ENCODE data around the gene DDX39B. TPM values are rescaled to one million over a fixed set of nuclear protein-coding genes. Genes with fewer than 3 reads are reported as not detected.

DDX39B gene
- total and polyA plus RNA-seq, 2 of the 4 experiments (the other 2 are of a cell fraction): 371 to 796 TPM

- dilution Hi-C loops (cut with HindIII; ENCODE audit: low sequenced_read_pairs, unreplicated experiment): no loop called here
- no TSS peak for BruUV-seq (replicated peaks)
- Histone ChIP-seq H3K79me1 (ENCODE audit: low read depth in 1 of 2, low read length in 2 of 2) (peaks cover 7 to 46% of the 10 kb centered on the region in 2 experiments; a peak in 3 of 4 replicates), H2BK120ac (ENCODE audit: low read depth, low read length) (peak within 1 kb of the TSS; percentile 52; the same call in 1 of the 2 replicates), H3K4me2 (ENCODE audit: low read depth, low read length) (peak within 1 kb of the TSS; percentile 91), H4K5ac (ENCODE audit: low read depth, low read length) (no peak within 1 kb of the TSS), H2AK5ac (ENCODE audit: low read depth, low read length) (peak within 1 kb of the TSS; percentile 48; the same call in 1 of the 2 replicates), H2BK20ac (ENCODE audit: low read depth, low read length) (no peak within 1 kb of the TSS), H3K14ac (replicated peaks; ENCODE audit: low read depth, low read length) (peak within 1 kb of the TSS; percentile 60), H2AFZ (replicated peaks; ENCODE audit: low read length, poor library complexity) (peak within 1 kb of the TSS; percentile 83), H3K4ac (ENCODE audit: low read depth, low read length) (peak within 1 kb of the TSS; percentile 60; the same call in 1 of the 2 replicates), H3K27me3 (ENCODE audit: control insufficient read depth, insufficient read depth, low read length) (no peaks in the 10 kb centered on the region), H2AK9ac (replicated peaks; ENCODE audit: low read depth, low read length, poor library complexity) (peak within 1 kb of the TSS; percentile 29), H4K8ac (ENCODE audit: low read depth in 2 of 2, low read length in 2 of 2) (no peak within 1 kb of the TSS; a peak in 1 of 4 replicates), H2BK15ac (ENCODE audit: low read depth, low read length) (peak within 1 kb of the TSS; percentile 20; the same call in 1 of the 3 replicates), H3K36me3 (ENCODE audit: control insufficient read depth, insufficient read depth, low read length) (no peaks in the 10 kb centered on the region), H2BK5ac (ENCODE audit: low read depth, low read length, poor library complexity, severe bottlenecking) (no peak within 1 kb of the TSS), H3K9ac (ENCODE audit: low read depth, low read length) (peak within 1 kb of the TSS; percentile 33; the same call in 1 of the 2 replicates), H3K18ac (ENCODE audit: low read depth, low read length) (no peak within 1 kb of the TSS), H4K91ac (ENCODE audit: insufficient read depth, low read depth, low read length) (no peak within 1 kb of the TSS), H3K27ac (ENCODE audit: insufficient read depth, low read length) (no peak within 1 kb of the TSS), H4K20me1 (ENCODE audit: insufficient read depth, low read length) (peaks cover 11% of the 10 kb centered on the region; the same call in 1 of the 2 replicates), H3K56ac (ENCODE audit: extremely low read depth, insufficient read depth, low read length) (no peak within 1 kb of the TSS), H3K4me1 (ENCODE audit: control insufficient read depth, insufficient read depth, low read length) (peaks cover 3% of the 10 kb centered on the region), H3K23ac (ENCODE audit: low read depth, low read length) (peak within 1 kb of the TSS; percentile 75), H3K9me1 (ENCODE audit: insufficient read depth, low read length) (peaks cover 6% of the 10 kb centered on the region), H3K9me3 (ENCODE audit: control insufficient read depth, insufficient read depth, low read length) (no peaks in the 10 kb centered on the region), H3K4me3 (ENCODE audit: insufficient read depth, low read depth, low read length) (peak within 1 kb of the TSS; percentile 70)
- in situ Hi-C loops (cut with MboI; ENCODE audit: low sequenced_read_pairs): no loop called here
- POLR2A ChIA-PET (ENCODE audit: unreplicated experiment): no interaction called here
- DNase-seq (peak; percentile 68), ATAC-seq (ENCODE audit: low read depth) (peak; percentile 68)
- no peak for TF ChIP-seq CHD1 (IDR thresholded peaks at IDR 0.05; ENCODE audit: low read depth, low read length)
- TF ChIP-seq SMC3 (IDR thresholded peaks at IDR 0.05; ENCODE audit: low read depth, low read length): no peak
- TF ChIP-seq MAFK (IDR thresholded peaks at IDR 0.05; ENCODE audit: low read depth, low read length): no peak
- no peak for TF ChIP-seq BHLHE40 (IDR thresholded peaks at IDR 0.05; ENCODE audit: low read depth, low read length)
- TF ChIP-seq CEBPB (IDR thresholded peaks at IDR 0.05; ENCODE audit: low read depth, low read length): no peak
- no peak for TF ChIP-seq NFE2L2 (IDR thresholded peaks at IDR 0.05; ENCODE audit: low read depth, low read length)
- TF ChIP-seq RAD21 (IDR thresholded peaks at IDR 0.05; ENCODE audit: low read length): no peak
- TF ChIP-seq RCOR1 (IDR thresholded peaks at IDR 0.05; ENCODE audit: insufficient replicate concordance, low read length): no peak
- TF ChIP-seq FOS (IDR thresholded peaks at IDR 0.05; ENCODE audit: low read depth, low read length): no peak
- no peak for TF ChIP-seq MXI1 (IDR thresholded peaks at IDR 0.05; ENCODE audit: borderline replicate concordance, low read depth, low read length)
- no peak for TF ChIP-seq ELK1 (IDR thresholded peaks at IDR 0.05; ENCODE audit: borderline replicate concordance, low read depth, low read length)
- TF ChIP-seq POLR2A (IDR thresholded peaks at IDR 0.05; ENCODE audit: low read depth, low read length): no peak
- CTCF ChIA-PET: no interaction called here
- intact Hi-C loops (cut with micrococcal nuclease): no loop called here
- 3% methylated on average over 19 of the region's 64 CpGs; no CpG with 5 or more reads in 1 of the 2 experiments for whole genome bisulfite sequencing, 2 experiments (ENCODE audit: extremely low coverage in 2 of 2, insufficient read length in 1 of 2)
Observed at GRCh38 chr6:31497531-31498476, 44.0 kb downstream of the DDX39B start, which contains the start of gene MICB. Gene MICB (plus strand): TSS chr6:31498145. CDS start chr6:31498194, 49 bp downstream.
